Body of pancreas (tissue), 4 donors: ENCODE measurements around the gene ZSWIM1.

ENCODE experiments used
- POLR2A ChIP-seq, 3 donors: fragments of 450-650 bp; IDR thresholded peaks; one replicate each; pipeline ENCODE4 v1.6.1; 2016; ENCODE audit warnings: antibody characterized with exemption in 3 of 3, mild to moderate bottlenecking in 2 of 3
- TF ChIP-seq, protein P1 (sequence below), 7 experiments: fragments of 450-650 bp in 4 of 7; fragments of 200-600 bp in 3 of 7; sonication (generic) in 3 of 7; IDR thresholded peaks; one replicate each; pipeline ENCODE4 v1.5.1; 2016 to 2019; ENCODE audit warnings: antibody characterized with exemption in 7 of 7

DNA sequence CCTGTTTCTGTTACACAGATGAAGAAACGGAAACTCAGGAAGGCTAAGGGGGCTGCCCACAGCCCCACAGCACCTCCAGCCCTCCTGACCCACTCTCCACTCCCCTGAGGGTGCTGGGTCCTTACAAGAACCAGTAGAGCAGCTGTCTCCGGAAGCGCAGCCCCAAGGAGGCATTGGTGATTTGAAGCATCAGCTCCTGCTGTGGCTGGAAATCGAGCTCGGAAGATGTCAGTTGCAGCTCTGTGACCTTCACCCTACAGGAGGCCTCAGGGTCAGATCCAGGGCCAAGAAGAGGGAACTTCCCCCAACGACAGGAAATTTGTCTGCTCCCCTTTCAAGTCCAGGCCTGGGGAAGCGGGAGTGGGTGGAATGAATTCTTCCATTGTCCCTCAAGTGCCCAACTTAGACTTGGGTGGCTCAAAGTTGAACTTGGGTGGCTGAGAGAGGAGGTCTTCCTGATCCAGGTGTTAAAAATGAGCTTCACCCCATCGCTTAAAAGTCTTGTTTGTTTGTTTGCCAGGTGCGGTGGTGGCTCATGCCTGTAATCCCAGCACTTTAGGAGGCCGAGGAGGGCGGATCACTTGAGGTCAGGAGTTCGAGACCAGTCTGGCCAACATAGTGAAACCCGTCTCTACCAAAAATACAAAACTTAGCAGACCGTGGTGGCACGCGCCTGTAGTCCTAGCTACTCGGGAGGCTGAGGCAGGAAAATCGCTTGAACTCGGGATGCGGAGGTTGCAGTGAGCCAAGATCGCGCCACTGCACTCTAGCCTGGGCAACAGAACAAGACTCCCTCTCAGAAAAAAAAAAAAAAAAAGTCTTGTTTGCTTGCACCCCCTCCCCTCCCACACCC lies 29.0 kb downstream of the ZSWIM1 start:
- TF ChIP-seq POLR2A (IDR thresholded peaks at IDR 0.05), result no peak
- TF ChIP-seq, protein P1, sequence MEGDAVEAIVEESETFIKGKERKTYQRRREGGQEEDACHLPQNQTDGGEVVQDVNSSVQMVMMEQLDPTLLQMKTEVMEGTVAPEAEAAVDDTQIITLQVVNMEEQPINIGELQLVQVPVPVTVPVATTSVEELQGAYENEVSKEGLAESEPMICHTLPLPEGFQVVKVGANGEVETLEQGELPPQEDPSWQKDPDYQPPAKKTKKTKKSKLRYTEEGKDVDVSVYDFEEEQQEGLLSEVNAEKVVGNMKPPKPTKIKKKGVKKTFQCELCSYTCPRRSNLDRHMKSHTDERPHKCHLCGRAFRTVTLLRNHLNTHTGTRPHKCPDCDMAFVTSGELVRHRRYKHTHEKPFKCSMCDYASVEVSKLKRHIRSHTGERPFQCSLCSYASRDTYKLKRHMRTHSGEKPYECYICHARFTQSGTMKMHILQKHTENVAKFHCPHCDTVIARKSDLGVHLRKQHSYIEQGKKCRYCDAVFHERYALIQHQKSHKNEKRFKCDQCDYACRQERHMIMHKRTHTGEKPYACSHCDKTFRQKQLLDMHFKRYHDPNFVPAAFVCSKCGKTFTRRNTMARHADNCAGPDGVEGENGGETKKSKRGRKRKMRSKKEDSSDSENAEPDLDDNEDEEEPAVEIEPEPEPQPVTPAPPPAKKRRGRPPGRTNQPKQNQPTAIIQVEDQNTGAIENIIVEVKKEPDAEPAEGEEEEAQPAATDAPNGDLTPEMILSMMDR (IDR thresholded peaks at IDR 0.05), result no peak
